ENCODE results near the gene CRYAA. TPM values are rescaled to one million over a fixed set of nuclear protein-coding genes. Genes with fewer than 3 reads are reported as not detected.

The CRYAA gene
- total RNA-seq, 1 experiment from 2014 or later, result not detected

- DNase-seq, result peak; percentile 21
- no peak overlapping the region for H3K23ac ChIP-seq (ENCODE audit: insufficient read length, low read depth, low read length)
These were observed 24.4 kb downstream of the CRYAA start for GRCh38 chr21:43193088-43193650.

More at GRCh38 chr21:43193088-43193650, 24.4 kb downstream of the CRYAA start:
- H3K4me1 ChIP-seq (ENCODE audit: insufficient read depth, low read length), result no peaks in the 10 kb centered on the region
- H2BK12ac ChIP-seq (ENCODE audit: insufficient read length, low read depth, low read length), result no peak overlapping the region
- H3K4me2 ChIP-seq (ENCODE audit: insufficient read depth, insufficient read length, low read length), result no peak overlapping the region
- no peaks in the 10 kb centered on the region; a peak in 3 of 7 replicates for H3K36me3 Mint-ChIP-seq (ENCODE audit: insufficient read depth in 1 of 3, low read depth in 3 of 3)
- no peak overlapping the region for H2AK5ac ChIP-seq (ENCODE audit: insufficient read length, low read length)
- no peaks in the 10 kb centered on the region for H3K79me2 ChIP-seq (ENCODE audit: insufficient read depth, low read length)
- peak overlapping the region; percentile 44 for H4K8ac ChIP-seq (replicated peaks; ENCODE audit: insufficient read length, low read depth, low read length)
- no peaks in the 10 kb centered on the region for H3K23me2 ChIP-seq (ENCODE audit: insufficient read length, low read depth, low read length, poor library complexity, severe bottlenecking)
- H4K20me1 ChIP-seq (ENCODE audit: control insufficient read depth, insufficient read depth, insufficient read length), result no peaks in the 10 kb centered on the region
- no peak overlapping the region; the same call in 1 of the 2 replicates for H3K14ac ChIP-seq (ENCODE audit: insufficient read depth, low read length)
- H3K27me3 ChIP-seq (ENCODE audit: insufficient read depth, low read length), result no peaks in the 10 kb centered on the region
- no peak overlapping the region; a peak in 1 of 5 replicates for H3K4me3 Mint-ChIP-seq
- H2AFZ ChIP-seq (ENCODE audit: low read length), result no peak overlapping the region
- no peak overlapping the region; a peak in 1 of 7 replicates for H3K27ac Mint-ChIP-seq
- no peak overlapping the region for H3K27ac ChIP-seq (ENCODE audit: insufficient read length, low read depth, low read length)
- peaks cover under 1 to 3% of the 10 kb centered on the region in 2 experiments; a peak in 2 of 5 replicates for H3K9me3 Mint-ChIP-seq
- peaks cover 12% of the 10 kb centered on the region for H3K27me3 Mint-ChIP-seq (ENCODE audit: low read depth)
- TF ChIP-seq CTCF (conservative IDR thresholded peaks at IDR 0.05), result no peak
- WGBS (ENCODE audit: extremely low coverage, insufficient read length, low lambda C conversion rate), result no CpG with 5 or more reads among the region's 11 CpGs
- no peak overlapping the region for H3K56ac ChIP-seq (ENCODE audit: insufficient read length, low read depth, low read length)
- H4K5ac ChIP-seq (ENCODE audit: insufficient read length, low read depth, low read length), result no peak overlapping the region
- H3T11ph ChIP-seq (ENCODE audit: low read length), result no peak overlapping the region
- no peak overlapping the region for H2BK15ac ChIP-seq (ENCODE audit: low read depth, low read length)
- no peak overlapping the region for H4K91ac ChIP-seq (ENCODE audit: insufficient read length, low read depth, low read length)
- no peaks in the 10 kb centered on the region for H3K9me3 ChIP-seq (ENCODE audit: control insufficient read depth, low read depth, low read length)
- H3K79me1 ChIP-seq (ENCODE audit: insufficient read depth, low read depth, low read length, poor library complexity, severe bottlenecking), result no peaks in the 10 kb centered on the region
- no peak overlapping the region for H3K9ac ChIP-seq (ENCODE audit: extremely low read depth, insufficient read length, low read length)
- H2BK20ac ChIP-seq (ENCODE audit: low read depth, low read length, poor library complexity, severe bottlenecking), result no peak overlapping the region
- peaks cover 29 to 34% of the 10 kb centered on the region in 2 experiments for H3K4me1 Mint-ChIP-seq
- no peak overlapping the region for H3K4ac ChIP-seq (ENCODE audit: low read depth, low read length)
- no peak overlapping the region for H2BK120ac ChIP-seq (ENCODE audit: low read depth, low read length, poor library complexity, severe bottlenecking)
- no peak overlapping the region for H3K18ac ChIP-seq (ENCODE audit: insufficient read length, low read depth, low read length)
- H2BK5ac ChIP-seq (ENCODE audit: insufficient read length, low read length), result no peak overlapping the region
